GM18858 (cell line): Measurements from ENCODE around the gene SH3YL1.

ENCODE experiments used
- ATAC-seq: cut with Tn5 transposase; IDR thresholded peaks from one replicate; pipeline ENCODE4 v1.9.1; 2021; ENCODE audit not compliant: unreplicated experiment

SH3YL1 gene

DNA sequence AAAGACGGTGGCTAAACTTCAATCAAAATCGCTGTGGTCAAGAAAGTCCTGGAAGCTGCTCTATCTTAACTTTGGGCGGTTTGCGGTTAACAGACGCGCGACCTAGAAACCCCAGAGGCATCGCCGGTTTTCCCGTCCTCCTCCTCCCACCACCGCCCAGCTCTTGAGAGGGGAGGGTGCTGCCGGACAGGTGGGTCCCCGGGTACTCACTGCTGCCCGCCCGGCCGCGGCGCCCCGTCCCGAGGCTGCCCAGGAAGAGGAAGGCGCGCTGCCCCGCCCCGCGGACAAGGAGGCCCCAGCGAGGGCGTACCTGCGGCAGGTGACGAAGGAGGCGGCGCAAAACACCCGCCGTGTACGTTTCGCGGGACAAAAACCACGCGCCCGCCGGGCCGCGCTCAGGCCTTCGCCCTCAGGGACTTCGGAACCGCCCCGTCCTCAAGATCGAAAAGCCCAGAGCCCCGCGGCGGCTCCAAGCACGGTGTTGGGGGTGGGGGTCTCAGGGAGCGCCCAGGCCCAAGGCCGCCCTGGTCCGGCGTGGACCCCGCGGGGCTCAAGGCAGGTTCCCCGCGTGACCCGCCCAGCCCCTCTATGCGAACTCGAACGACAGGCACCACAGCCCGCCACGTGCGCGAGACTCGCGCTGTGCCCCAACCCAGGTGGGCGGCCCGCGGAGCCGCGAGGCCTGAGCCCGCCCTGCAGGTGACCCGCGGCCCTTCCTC, at the start of gene SH3YL1:
Gene SH3YL1 (minus strand): TSS at position 259 of the 719 bp plus-strand sequence. CDS start 48 bp downstream, at position 211.
- no peak for ATAC-seq

GRCh38 chr2:310994-311393, 47.2 kb upstream of the SH3YL1 start:
- no peak for ATAC-seq

- no peak for ATAC-seq
These were observed 46.2 kb upstream of the SH3YL1 start for GRCh38 chr2:309954-310510.

- ATAC-seq = no peak
These were observed 45.5 kb upstream of the SH3YL1 start for GRCh38 chr2:309148-309953.

DNA sequence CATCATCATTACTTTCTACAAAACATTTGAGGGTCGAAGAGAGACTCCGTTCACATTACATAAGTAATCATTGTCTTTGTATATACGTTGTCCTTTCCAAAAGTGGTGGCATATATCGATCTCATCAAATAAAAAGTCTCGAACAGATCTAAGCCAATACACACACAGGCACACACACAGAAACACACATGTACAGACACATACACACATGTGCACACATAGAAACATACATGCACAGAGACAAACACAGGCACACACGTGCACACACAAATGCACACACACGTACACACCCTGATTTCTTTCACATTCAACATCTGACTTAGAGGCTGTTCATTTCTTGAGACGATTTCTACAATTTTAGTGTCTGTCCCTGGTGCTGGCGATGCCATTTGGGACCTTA, 41.5 kb upstream of the SH3YL1 start:
- no peak for ATAC-seq

GRCh38 chr2:296354-296753, 32.5 kb upstream of the SH3YL1 start:
- no peak for ATAC-seq

- no peak for ATAC-seq
These were observed 31.3 kb upstream of the SH3YL1 start for GRCh38 chr2:295090-295489.

DNA sequence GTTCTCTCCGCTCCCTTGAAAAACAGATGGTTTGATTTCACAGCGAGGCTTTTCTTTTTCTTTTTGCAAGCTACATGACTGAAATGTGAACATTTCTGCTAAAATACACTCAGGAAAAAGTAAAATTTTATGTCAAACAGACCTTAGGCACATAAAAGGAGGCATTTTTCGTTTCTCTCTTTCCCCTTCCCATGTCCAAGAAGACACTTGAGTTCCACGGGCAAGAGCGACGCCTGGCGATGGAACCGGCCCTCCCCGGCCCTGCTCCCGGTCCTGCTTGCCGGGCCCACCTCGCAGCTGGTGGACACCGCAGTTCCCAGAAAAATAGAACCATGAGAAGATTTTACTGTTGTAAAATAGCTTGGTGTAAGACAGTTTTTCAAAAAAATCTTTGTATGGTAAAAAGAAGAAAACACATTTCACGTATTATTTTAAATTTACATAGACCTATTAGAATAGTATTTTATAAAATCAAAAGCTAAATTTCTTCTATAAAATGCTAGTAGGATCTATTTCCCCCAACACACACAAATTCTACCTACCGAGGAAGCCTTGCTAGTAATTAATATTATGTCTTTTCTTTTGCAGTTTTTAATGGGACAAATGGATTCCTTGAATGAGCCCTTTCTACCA, 26.4 kb upstream of the SH3YL1 start:
- no peak for ATAC-seq

DNA sequence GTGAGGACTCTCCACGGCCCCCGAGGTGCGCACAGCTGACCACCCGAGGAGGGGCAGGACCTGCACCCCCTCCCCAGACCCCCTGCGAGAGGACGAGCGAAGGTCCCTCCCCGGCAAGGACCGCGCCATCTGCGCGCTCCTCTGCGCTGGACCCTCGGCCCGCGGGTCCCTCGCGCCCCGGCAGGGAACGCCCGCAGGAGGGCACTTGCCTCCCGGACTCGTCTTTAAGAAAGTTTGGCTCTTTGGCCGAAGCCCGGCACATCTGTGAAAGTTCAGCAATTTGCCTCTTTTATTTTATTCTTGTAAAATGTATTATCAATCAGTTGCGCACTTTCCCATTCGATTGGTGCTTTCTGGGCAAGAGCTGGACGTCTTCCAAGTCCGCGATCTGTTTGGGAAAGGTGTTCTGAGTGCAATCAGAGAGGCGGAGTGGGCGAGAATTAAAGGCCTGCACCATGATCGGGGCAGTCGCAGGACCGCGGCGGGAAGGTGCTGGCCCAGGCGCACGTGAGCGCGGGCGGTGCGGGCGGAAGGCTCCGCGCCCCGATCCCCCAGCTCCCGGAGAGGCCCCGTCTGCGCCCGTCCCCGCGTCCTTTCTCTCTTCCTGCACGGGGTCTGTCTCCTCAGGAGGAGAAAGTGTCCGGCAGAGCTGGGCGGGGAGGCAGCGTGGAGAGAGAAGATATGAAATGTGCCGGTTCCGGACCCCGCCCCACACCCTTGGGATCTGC, 25.7 kb upstream of the SH3YL1 start:
- ATAC-seq = no peak

GRCh38 chr2:288758-289361, 25.0 kb upstream of the SH3YL1 start:
- ATAC-seq = no peak

- ATAC-seq = no peak
These were observed 24.3 kb upstream of the SH3YL1 start, which contains the start of gene ALKAL2 for GRCh38 chr2:287911-288757. ALKAL2 (minus strand) TSS chr2:288091; CDS start chr2:287835, 256 bp downstream.

DNA sequence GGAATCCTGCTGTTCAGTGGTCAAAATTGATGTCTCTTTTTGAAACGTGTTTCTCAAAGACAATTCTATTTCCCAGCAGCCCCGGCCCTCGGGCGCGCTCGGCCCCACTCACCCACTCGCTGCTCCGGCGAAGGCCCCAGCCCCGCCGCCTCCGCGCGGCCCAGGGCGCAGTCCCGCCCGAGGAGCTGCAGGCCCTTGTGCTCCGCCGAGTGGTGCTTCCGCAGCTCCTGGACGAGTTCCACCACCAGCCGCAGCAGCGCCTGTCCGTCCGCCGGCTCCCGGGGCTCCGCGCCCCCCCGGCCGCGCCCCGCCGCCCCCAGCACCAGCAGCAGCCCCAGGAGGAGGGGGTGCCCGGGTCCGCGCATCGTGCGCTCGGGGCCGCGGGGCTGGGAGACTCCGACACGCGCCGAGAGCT, 23.6 kb upstream of the SH3YL1 start:
- no peak for ATAC-seq

DNA sequence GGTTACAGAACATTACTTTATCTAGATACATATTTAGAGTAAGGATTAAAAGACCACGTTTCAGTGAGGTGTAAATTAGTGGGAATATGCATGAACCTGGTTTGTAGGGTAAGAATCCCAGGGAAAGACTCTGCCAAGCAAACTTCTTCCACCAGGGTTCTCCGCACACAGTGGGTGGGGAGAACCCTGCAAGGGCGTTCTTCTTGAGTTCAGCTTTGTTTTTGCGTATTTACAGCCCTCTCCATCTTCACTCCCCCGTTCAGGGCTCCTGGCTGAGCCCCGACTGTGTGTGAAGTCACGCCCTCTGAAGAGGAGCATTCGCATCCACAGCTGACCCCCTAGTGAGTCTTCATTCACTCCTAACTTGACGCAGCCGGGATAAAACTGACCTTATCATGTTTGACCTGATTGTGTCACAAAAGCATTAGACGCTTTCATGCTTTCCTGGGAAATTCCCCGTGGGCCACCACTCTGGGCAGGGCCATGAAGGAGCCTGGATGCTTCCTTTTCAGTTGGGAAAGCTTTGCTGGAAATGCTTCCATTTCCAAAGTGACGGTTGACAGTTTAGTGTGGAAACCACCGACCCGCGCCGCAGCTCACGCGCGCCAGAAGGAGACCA, 23.1 kb upstream of the SH3YL1 start:
- no peak for ATAC-seq

- no peak for ATAC-seq
These were observed 22.2 kb upstream of the SH3YL1 start for GRCh38 chr2:286035-286434.

- ATAC-seq = no peak
These were observed 21.7 kb upstream of the SH3YL1 start for GRCh38 chr2:285531-285930.

DNA sequence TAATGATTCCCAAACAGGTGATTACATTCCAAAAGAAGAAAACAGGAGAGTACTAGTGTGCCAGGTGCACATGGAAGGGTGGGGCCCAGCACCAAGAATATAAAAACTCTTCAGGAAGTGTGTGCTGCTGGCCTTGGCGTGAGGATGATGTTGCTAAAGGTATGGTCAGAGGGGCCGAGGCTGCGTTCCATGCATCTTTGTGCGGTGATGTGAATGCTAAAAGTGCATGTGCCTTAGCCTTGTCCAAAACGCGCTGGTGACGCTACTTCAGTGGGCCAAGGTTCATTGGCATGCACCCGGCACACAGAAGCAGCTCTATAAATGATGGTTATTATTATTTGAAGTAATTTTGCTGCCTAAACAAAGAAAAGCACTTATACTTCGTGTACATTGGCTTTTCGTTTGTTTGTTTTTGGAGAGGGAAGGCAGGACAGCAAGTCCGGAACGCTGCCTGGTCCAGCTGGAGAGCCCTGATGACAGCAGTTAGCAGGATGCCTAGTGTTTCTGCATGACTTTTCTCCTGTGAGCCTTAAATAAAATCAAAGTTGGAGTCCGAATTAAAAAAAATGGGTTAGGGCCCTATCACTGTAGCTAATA, 21.2 kb upstream of the SH3YL1 start:
- no peak for ATAC-seq

DNA sequence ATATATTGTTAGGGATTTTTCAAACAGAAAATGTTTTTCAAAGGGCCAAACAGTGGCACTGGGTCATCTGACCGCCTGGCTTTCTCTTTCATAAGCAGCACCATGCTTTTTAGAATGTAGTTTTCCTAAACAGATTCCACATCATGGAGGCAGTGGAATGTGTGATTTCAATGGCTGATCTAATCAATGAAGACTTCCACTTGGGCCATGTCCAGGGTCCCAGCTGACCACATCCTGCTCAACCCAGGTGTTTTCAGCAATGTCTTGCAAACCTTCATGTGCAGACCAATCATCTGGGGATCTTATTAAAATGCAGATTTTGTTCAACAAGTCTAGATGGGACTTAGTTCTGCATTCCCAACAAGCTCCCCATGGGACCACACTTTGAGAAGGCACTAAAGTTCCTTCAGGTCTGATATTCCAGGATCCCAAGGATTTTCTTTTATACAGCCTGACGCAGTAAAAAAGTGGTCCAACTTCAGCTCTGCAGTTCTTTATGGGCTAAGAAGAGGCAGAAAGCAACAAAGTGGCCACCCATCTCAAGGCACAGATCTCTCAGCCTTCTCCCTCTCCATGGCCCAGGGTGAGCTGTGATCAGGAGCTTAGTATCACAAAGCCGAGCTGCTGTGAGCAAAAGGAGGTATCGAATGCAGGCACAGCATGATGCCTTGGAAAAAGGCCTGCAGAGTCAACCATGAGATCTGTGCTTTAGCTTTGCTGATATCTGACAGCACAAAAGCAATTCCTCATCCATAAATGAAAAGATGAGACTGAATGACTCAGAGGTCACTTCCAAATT, 20.4 kb upstream of the SH3YL1 start:
- no peak for ATAC-seq
